Naive thymus-derived CD4-positive, alpha-beta T cell (primary cell): ENCODE results near the gene NUAK1. TPM values are rescaled to one million over a fixed set of nuclear protein-coding genes. Genes with fewer than 3 reads are reported as not detected.

Experiments
- ATAC-seq: fragments of 150-1000 bp; cut with Tn5 transposase; 2 replicates; pipeline ENCODE4 v1.10.0; 2021; ENCODE audit warnings: mild to moderate bottlenecking, moderate library complexity
- CTCF ChIA-PET: fragments of 350-600 bp; sonication (Branson Sonifier 250); formaldehyde crosslinking; loops from one replicate; lab custom pipeline; 2021; ENCODE audit warnings: antibody characterized with exemption; lab: Charles Lee
- POLR2A ChIA-PET: fragments of 350-600 bp; sonication (Branson Sonifier 250); formaldehyde crosslinking; loops from one replicate; lab custom pipeline; 2021; ENCODE audit warnings: antibody characterized with exemption, inconsistent platforms; lab: Charles Lee
- DNase-seq, 9 donors: peaks; one replicate each; pipeline versions ENCODE4 v3.0.0 to v3.0.0-alpha.2; 2020 to 2022; ENCODE audit warnings: mixed read lengths in 1 of 9
- H3K27ac ChIP-seq: one replicate; pipeline ENCODE4 v1.7.0; 2013; ENCODE audit warnings: mild to moderate bottlenecking, low read depth, low read length, moderate library complexity
- H3K27me3 ChIP-seq, 2 donors: one replicate each; pipeline ENCODE4 v1.7.0; 2013; ENCODE audit warnings: low read length in 2 of 2, mild to moderate bottlenecking in 2 of 2, moderate library complexity in 2 of 2; ENCODE audit not compliant: control insufficient read depth in 2 of 2, insufficient read depth in 2 of 2
- H3K36me3 ChIP-seq, 3 experiments: 1 replicate in 2 of 3; 2 replicates in 1 of 3; pipeline ENCODE4 v1.7.0; 2013; ENCODE audit warnings: low read length in 3 of 3, mild to moderate bottlenecking in 3 of 3, moderate library complexity in 1 of 3; ENCODE audit not compliant: insufficient read depth in 3 of 3, control insufficient read depth in 2 of 3
- H3K4me1 ChIP-seq, 2 donors: one replicate each; pipeline ENCODE4 v1.7.0; 2013; ENCODE audit warnings: low read length in 2 of 2, mild to moderate bottlenecking in 2 of 2, moderate library complexity in 1 of 2; ENCODE audit not compliant: control insufficient read depth in 2 of 2, insufficient read depth in 2 of 2
- H3K4me3 ChIP-seq: 2 replicates; pipeline ENCODE4 v1.7.0; 2013; ENCODE audit warnings: mild to moderate bottlenecking, low read length
- H3K9me3 ChIP-seq, 3 experiments: 1 replicate in 2 of 3; 2 replicates in 1 of 3; pipeline ENCODE4 v1.7.0; 2013; ENCODE audit warnings: low read length in 3 of 3; ENCODE audit not compliant: control insufficient read depth in 2 of 3
- H3K27ac Mint-ChIP-seq, 9 donors: one replicate each; pipeline ENCODE4 v1.8.0; 2020 to 2022; ENCODE audit warnings: mixed read lengths in 9 of 9, mild to moderate bottlenecking in 8 of 9, moderate library complexity in 5 of 9, inconsistent platforms in 2 of 9
- H3K27me3 Mint-ChIP-seq, 5 donors: one replicate each; pipeline ENCODE4 v1.8.0; 2021 to 2022; ENCODE audit warnings: mixed read lengths in 5 of 5, mild to moderate bottlenecking in 1 of 5
- H3K36me3 Mint-ChIP-seq, 5 donors: one replicate each; pipeline ENCODE4 v1.8.0; 2020 to 2022; ENCODE audit warnings: mixed read lengths in 5 of 5, mild to moderate bottlenecking in 3 of 5, inconsistent platforms in 1 of 5
- H3K4me1 Mint-ChIP-seq, 7 donors: one replicate each; pipeline ENCODE4 v1.8.0; 2020 to 2022; ENCODE audit warnings: mixed read lengths in 7 of 7, mild to moderate bottlenecking in 3 of 7, inconsistent platforms in 1 of 7
- H3K4me3 Mint-ChIP-seq, 10 donors: one replicate each; pipeline ENCODE4 v1.8.0; 2020 to 2022; ENCODE audit warnings: mild to moderate bottlenecking in 10 of 10, mixed read lengths in 10 of 10, moderate library complexity in 6 of 10, inconsistent platforms in 2 of 10
- H3K9me3 Mint-ChIP-seq, 11 donors: one replicate each; pipeline ENCODE4 v1.8.0; 2020 to 2022; ENCODE audit warnings: mixed read lengths in 11 of 11, mild to moderate bottlenecking in 4 of 11, inconsistent platforms in 1 of 11, moderate library complexity in 1 of 11
- intact Hi-C, 2 donors: fragments of 100-400 bp; cut with micrococcal nuclease; formaldehyde crosslinking; loops; one replicate each; pipeline ENCODE4 v1.15.1; 2023
- polyA plus RNA-seq, 2 donors: library from polyadenylated mRNA; unstranded; fragments of 300-500 nt; fragmentation: Illumina TruSeq; gene quantifications; one replicate each; pipeline ENCODE4 v1.2.3, GENCODE V29; 2021
- total RNA-seq, 6 experiments: library from RNA in 5 of 6; stranded (reverse) in 5 of 6; gene quantifications; 1 replicate in 5 of 6; 2 replicates in 1 of 6; pipeline ENCODE4 v1.2.3 and lab custom pipeline; 2021 to 2026

NUAK1 gene
- total and polyA plus RNA-seq, 7 experiments from 2014 or later = 0.02 to 0.51 (median 0.08) TPM; not detected in 4

GRCh38 chr12:106137530-106138356 lies 1.0 kb downstream of the NUAK1 start:
- DNase-seq = no peak
- Mint-ChIP-seq H3K36me3 (no peaks in the 10 kb centered on the region), H3K27me3 (peaks cover 65 to 73% (median 70%) of the 10 kb centered on the region in 5 donors), H3K9me3 (peaks cover 0 to 4% (median 0%) of the 10 kb centered on the region in 11 donors), H3K27ac (no peak overlapping the region), H3K4me1 (peaks cover 0 to 24% (median 12%) of the 10 kb centered on the region in 7 donors), H3K4me3 (peak overlapping the region; percentile 60 to 85 (median 75))
- Histone ChIP-seq H3K27me3 (peaks cover 12 to 17% of the 10 kb centered on the region in 2 donors), H3K9me3 (no peaks in the 10 kb centered on the region), H3K27ac (no peak overlapping the region), H3K4me1 (no peaks in the 10 kb centered on the region), H3K36me3 (no peaks in the 10 kb centered on the region), H3K4me3 (no peak overlapping the region)
- intact Hi-C loops = loop anchor here in 1 of 2 donors (5.0 kb wide), 1 partner anchor 430 kb away; no protein-coding TSS in a partner anchor
- ChIA-PET CTCF (interaction anchor here (1.1 to 1.9 kb wide), 2 partner anchors 713 to 718 kb away, joined by 3 to 12 read pairs; no protein-coding TSS in a partner anchor), POLR2A (no interaction called here)
- ATAC-seq = no peak

GRCh38 chr12:106136263-106136662 lies 2.5 kb downstream of the NUAK1 start:
- peaks cover 62 to 68% (median 66%) of the 10 kb centered on the region in 5 donors for H3K27me3 Mint-ChIP-seq
- intact Hi-C loops = loop anchor here (1.0 to 5.0 kb wide), 2 partner anchors 429 to 716 kb away; no protein-coding TSS in a partner anchor
- peaks cover 12 to 17% of the 10 kb centered on the region in 2 donors for H3K27me3 ChIP-seq
- CTCF ChIA-PET = interaction anchor here (0.6 to 1.9 kb wide), 2 partner anchors 82 to 716 kb away, joined by 3 to 12 read pairs; no protein-coding TSS in a partner anchor
- H3K4me1 Mint-ChIP-seq = peaks cover 0 to 24% (median 12%) of the 10 kb centered on the region in 7 donors
- ATAC-seq (peak; percentile 36), DNase-seq (peak; percentile 26 to 75 (median 54))
- no peaks in the 10 kb centered on the region for H3K36me3 Mint-ChIP-seq
- H3K4me3 ChIP-seq = no peak overlapping the region
- H3K4me1 ChIP-seq = no peaks in the 10 kb centered on the region
- POLR2A ChIA-PET = no interaction called here
- no peaks in the 10 kb centered on the region for H3K36me3 ChIP-seq
- peak overlapping the region in 4 of 10 donors; percentile 1 to 68 (median 7) for H3K4me3 Mint-ChIP-seq
- no peak overlapping the region for H3K27ac Mint-ChIP-seq
- no peaks in the 10 kb centered on the region for H3K9me3 ChIP-seq
- no peak overlapping the region for H3K27ac ChIP-seq
- peaks cover 0 to 4% (median 0%) of the 10 kb centered on the region in 11 donors for H3K9me3 Mint-ChIP-seq

DNA sequence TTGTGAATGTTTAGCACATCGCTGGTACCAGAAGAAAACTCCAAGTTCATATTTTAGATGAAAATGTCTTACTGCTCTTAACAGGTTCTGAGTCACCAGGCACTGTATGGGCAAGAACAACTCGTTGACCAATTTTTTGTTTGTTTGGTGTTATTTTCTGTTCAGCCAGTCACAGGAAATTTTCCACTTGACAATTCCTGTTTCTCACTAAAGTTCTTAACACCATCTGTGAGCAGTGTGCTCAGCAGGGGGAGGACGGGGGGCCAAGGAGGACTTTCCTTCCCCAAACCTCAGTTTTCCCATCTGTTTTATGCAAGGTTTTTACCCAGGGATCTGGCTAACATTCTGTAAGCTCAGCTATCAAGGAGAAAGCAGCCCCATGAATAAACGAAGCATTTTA lies 3.0 kb downstream of the NUAK1 start:
- Mint-ChIP-seq H3K9me3 (peaks cover 0 to 4% (median 0%) of the 10 kb centered on the region in 11 donors), H3K27me3 (peaks cover 58 to 68% (median 63%) of the 10 kb centered on the region in 5 donors), H3K4me1 (peaks cover 0 to 22% (median 12%) of the 10 kb centered on the region in 7 donors), H3K36me3 (no peaks in the 10 kb centered on the region), H3K27ac (no peak overlapping the region), H3K4me3 (no peak overlapping the region)
- no peaks in the 10 kb centered on the region for H3K36me3 ChIP-seq
- H3K4me3 ChIP-seq = no peak overlapping the region
- H3K27ac ChIP-seq = no peak overlapping the region
- ChIA-PET CTCF (interaction anchor here (0.6 kb wide), 1 partner anchor 82 kb away, joined by 3 read pairs; no protein-coding TSS in a partner anchor), POLR2A (no interaction called here)
- H3K9me3 ChIP-seq = no peaks in the 10 kb centered on the region
- ATAC-seq (no peak), DNase-seq (no peak)
- intact Hi-C loops = loop anchor here (1.0 to 5.0 kb wide), 2 partner anchors 428 to 715 kb away; no protein-coding TSS in a partner anchor
- H3K27me3 ChIP-seq = peaks cover 12 to 16% of the 10 kb centered on the region in 2 donors
- no peaks in the 10 kb centered on the region for H3K4me1 ChIP-seq

DNA sequence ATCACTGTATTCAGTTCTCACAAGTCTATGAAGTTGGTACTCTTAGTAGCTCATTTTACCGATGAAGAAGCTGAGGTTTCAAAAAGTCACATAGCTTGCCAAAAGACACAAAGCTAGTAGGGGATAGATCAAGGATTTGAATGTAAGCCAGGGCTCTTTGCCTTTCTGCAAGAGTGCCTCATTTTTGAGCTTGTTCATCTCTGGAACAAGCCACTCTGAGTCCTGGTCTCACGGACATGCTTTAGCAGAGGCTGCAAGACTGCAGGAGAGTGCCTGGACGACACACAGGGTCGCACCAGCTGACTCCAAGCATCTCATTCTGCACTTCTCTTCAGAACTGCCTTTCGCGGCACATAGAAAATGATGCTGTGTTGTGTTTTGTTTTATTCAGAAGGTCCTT lies 3.7 kb downstream of the NUAK1 start:
- peaks cover 0 to 3% (median 0%) of the 10 kb centered on the region in 11 donors for H3K9me3 Mint-ChIP-seq
- H3K4me3 Mint-ChIP-seq = no peak overlapping the region
- intact Hi-C loops = loop anchor here in 1 of 2 donors (5.0 kb wide), 1 partner anchor 428 kb away; no protein-coding TSS in a partner anchor
- Histone ChIP-seq H3K27me3 (peaks cover 12 to 14% of the 10 kb centered on the region in 2 donors), H3K27ac (no peak overlapping the region), H3K4me3 (no peak overlapping the region), H3K4me1 (no peaks in the 10 kb centered on the region), H3K9me3 (no peaks in the 10 kb centered on the region), H3K36me3 (no peaks in the 10 kb centered on the region)
- no peak for ATAC-seq
- POLR2A ChIA-PET = no interaction called here
- H3K36me3 Mint-ChIP-seq = no peaks in the 10 kb centered on the region
- peaks cover 53 to 68% (median 60%) of the 10 kb centered on the region in 5 donors for H3K27me3 Mint-ChIP-seq
- no peak overlapping the region for H3K27ac Mint-ChIP-seq
- CTCF ChIA-PET = interaction anchor here (1.0 to 1.7 kb wide), 2 partner anchors 12 to 22 kb away, joined by 4 to 5 read pairs; no protein-coding TSS in a partner anchor
- H3K4me1 Mint-ChIP-seq = peaks cover 0 to 15% (median 8%) of the 10 kb centered on the region in 7 donors
- no peak for DNase-seq

GRCh38 chr12:106134294-106134949 lies 4.3 kb downstream of the NUAK1 start:
- H3K27ac Mint-ChIP-seq = no peak overlapping the region
- Histone ChIP-seq H3K36me3 (no peaks in the 10 kb centered on the region), H3K27ac (no peak overlapping the region), H3K9me3 (no peaks in the 10 kb centered on the region), H3K4me1 (no peaks in the 10 kb centered on the region), H3K4me3 (no peak overlapping the region), H3K27me3 (peaks cover 12 to 14% of the 10 kb centered on the region in 2 donors)
- H3K9me3 Mint-ChIP-seq = no peaks in the 10 kb centered on the region
- H3K27me3 Mint-ChIP-seq = peaks cover 50 to 68% (median 59%) of the 10 kb centered on the region in 5 donors
- peaks cover 0 to 15% (median 8%) of the 10 kb centered on the region in 7 donors for H3K4me1 Mint-ChIP-seq
- H3K36me3 Mint-ChIP-seq = no peaks in the 10 kb centered on the region
- intact Hi-C loops = no loop called here
- DNase-seq = no peak
- ATAC-seq = no peak
- ChIA-PET CTCF (interaction anchor here (1.0 to 1.7 kb wide), 2 partner anchors 12 to 23 kb away, joined by 4 to 5 read pairs; no protein-coding TSS in a partner anchor), POLR2A (no interaction called here)
- H3K4me3 Mint-ChIP-seq = no peak overlapping the region
